PC-3 (cell line): Measurements from ENCODE around the gene PTPRE.

Experiments
- CTCF ChIP-seq: fragments of 300-600 bp; sonication (generic); conservative IDR thresholded peaks from 2 replicates; pipeline ENCODE4 v1.5.1; 2017; ENCODE audit warnings: antibody characterized with exemption, low read depth, mild to moderate bottlenecking, low read length
- EZH2 ChIP-seq: fragments of 300-600 bp; sonication (generic); IDR thresholded peaks from one replicate; pipeline ENCODE4 v1.6.1; 2017; ENCODE audit warnings: antibody characterized with exemption, mild to moderate bottlenecking, low read length; ENCODE audit not compliant: unreplicated experiment

- no peak for TF ChIP-seq CTCF
- no peak for TF ChIP-seq EZH2
Observed at GRCh38 chr10:127935071-127935561, 28.2 kb downstream of the PTPRE start.
